GM23338 (cell line): Measurements from ENCODE around the gene LRP1B. TPM values are rescaled to one million over a fixed set of nuclear protein-coding genes. Genes with fewer than 3 reads are reported as not detected.
A peak's percentile ranks its signal among the peaks of the same experiment; 100 is the strongest.

Experiments used
- ATAC-seq: fragments of 200-7000 bp; cut with Tn5 transposase; 3 replicates; pipeline ENCODE4 v1.9.1; 2020
- DNase-seq: peaks from one replicate; pipeline ENCODE4 v3.0.0-alpha.2; 2015; ENCODE audit warnings: low spot score
- H2AFZ ChIP-seq: fragments of 200-600 bp; sonication (generic); 2 replicates; pipeline ENCODE4 v1.8.0; 2016; ENCODE audit warnings: antibody characterized with exemption, mild to moderate bottlenecking, moderate library complexity
- H3F3A ChIP-seq: fragments of 200-600 bp; sonication (generic); replicated peaks from 2 replicates; pipeline ENCODE4 v1.8.0; 2017; ENCODE audit warnings: antibody characterized with exemption, mixed run types, low read depth
- H3K27ac ChIP-seq: fragments of 200-600 bp; sonication (generic); 2 replicates; pipeline ENCODE4 v1.6.1; 2016; ENCODE audit warnings: low read depth
- H3K27me3 ChIP-seq: fragments of 200-600 bp; sonication (generic); 2 replicates; pipeline ENCODE4 v1.8.0; 2016; ENCODE audit warnings: mild to moderate bottlenecking, mixed run types, moderate library complexity; ENCODE audit not compliant: insufficient read depth
- H3K36me3 ChIP-seq: fragments of 200-600 bp; sonication (generic); 2 replicates; pipeline ENCODE4 v1.8.0; 2016; ENCODE audit warnings: mild to moderate bottlenecking; ENCODE audit not compliant: insufficient read depth
- H3K4me1 ChIP-seq: fragments of 200-600 bp; sonication (generic); 2 replicates; pipeline ENCODE4 v1.8.0; 2016; ENCODE audit warnings: mild to moderate bottlenecking, moderate library complexity; ENCODE audit not compliant: insufficient read depth
- H3K4me2 ChIP-seq: fragments of 200-600 bp; sonication (generic); 2 replicates; pipeline ENCODE4 v1.7.1; 2017; ENCODE audit warnings: mixed run types
- H3K4me3 ChIP-seq: fragments of 200-600 bp; sonication (generic); 2 replicates; pipeline ENCODE4 v1.6.1; 2016; ENCODE audit warnings: mixed run types
- H3K79me2 ChIP-seq: fragments of 200-600 bp; sonication (generic); replicated peaks from 2 replicates; pipeline ENCODE4 v1.8.0; 2017; ENCODE audit warnings: mild to moderate bottlenecking; ENCODE audit not compliant: insufficient read depth
- H3K9me2 ChIP-seq: fragments of 200-600 bp; sonication (generic); 2 replicates; pipeline ENCODE4 v1.8.0; 2017; ENCODE audit not compliant: insufficient read depth
- H4K20me1 ChIP-seq: fragments of 200-600 bp; sonication (generic); replicated peaks from 2 replicates; pipeline ENCODE4 v1.8.0; 2017; ENCODE audit warnings: mild to moderate bottlenecking; ENCODE audit not compliant: insufficient read depth
- H3K27ac Mint-ChIP-seq: 2 replicates; pipeline ENCODE4 v1.8.0; 2020; ENCODE audit warnings: inconsistent platforms, mild to moderate bottlenecking, moderate library complexity, mixed read lengths
- H3K27me3 Mint-ChIP-seq: 3 replicates; pipeline ENCODE4 v1.8.0; 2022; ENCODE audit warnings: low read depth, mild to moderate bottlenecking, moderate library complexity, mixed read lengths, inconsistent platforms; ENCODE audit not compliant: insufficient read depth, poor library complexity
- H3K36me3 Mint-ChIP-seq: 3 replicates; pipeline ENCODE4 v1.8.0; 2021; ENCODE audit warnings: low read depth, mild to moderate bottlenecking, inconsistent platforms, moderate library complexity, mixed read lengths
- H3K4me1 Mint-ChIP-seq: 3 replicates; pipeline ENCODE4 v1.8.0; 2020; ENCODE audit warnings: mild to moderate bottlenecking, inconsistent platforms, mixed read lengths
- H3K4me3 Mint-ChIP-seq: 3 replicates; pipeline ENCODE4 v1.8.0; 2021; ENCODE audit warnings: moderate library complexity, mild to moderate bottlenecking, inconsistent platforms, mixed read lengths
- H3K9me3 Mint-ChIP-seq: 3 replicates; pipeline ENCODE4 v1.8.0; 2020; ENCODE audit warnings: moderate library complexity, mild to moderate bottlenecking, inconsistent platforms, mixed read lengths
- CREB1 ChIP-seq: fragments of 250-450 bp; sonication (Bioruptor Pico); IDR thresholded peaks from 2 replicates; pipeline ENCODE4 v1.5.0; 2020; ENCODE audit warnings: low read depth, mild to moderate bottlenecking, moderate library complexity
- CTCF ChIP-seq, 2 experiments: fragments of 200-600 bp in 1 of 2; sonication (generic) in 1 of 2; conservative IDR thresholded peaks; 2 replicates each; pipeline versions ENCODE4 v1.5.1 to v1.6.1; 2016 to 2017; ENCODE audit warnings: antibody characterized with exemption in 2 of 2, low read depth in 2 of 2, mild to moderate bottlenecking in 2 of 2, moderate library complexity in 1 of 2
- ETS1 ChIP-seq: IDR thresholded peaks from 2 replicates; pipeline ENCODE4 v1.6.1; 2016; ENCODE audit warnings: antibody characterized with exemption
- EZH2 ChIP-seq: fragments of 200-600 bp; sonication (generic); IDR thresholded peaks from one replicate; pipeline ENCODE4 v1.8.0; 2017; ENCODE audit warnings: antibody characterized with exemption, mild to moderate bottlenecking, low read depth; ENCODE audit not compliant: unreplicated experiment
- EZH2phosphoT487 ChIP-seq: fragments of 200-600 bp; sonication (generic); IDR thresholded peaks from one replicate; pipeline ENCODE4 v1.8.1; 2018; ENCODE audit warnings: antibody characterized with exemption; ENCODE audit not compliant: unreplicated experiment
- JUNB ChIP-seq: IDR thresholded peaks from one replicate; pipeline ENCODE4 v1.6.1; 2016; ENCODE audit warnings: antibody characterized with exemption; ENCODE audit not compliant: unreplicated experiment
- REST ChIP-seq: IDR thresholded peaks from one replicate; pipeline ENCODE4 v1.6.1; 2018; ENCODE audit warnings: antibody characterized with exemption; ENCODE audit not compliant: unreplicated experiment
- STAT1 ChIP-seq: IDR thresholded peaks from one replicate; pipeline ENCODE4 v1.6.1; 2016; ENCODE audit warnings: antibody characterized with exemption; ENCODE audit not compliant: unreplicated experiment
- ZNF114 ChIP-seq: fragments of 250-450 bp; sonication (Bioruptor Pico); IDR thresholded peaks from 2 replicates; pipeline ENCODE4 v1.5.0; 2020; ENCODE audit warnings: mild to moderate bottlenecking, moderate library complexity
- polyA plus RNA-seq: library from polyadenylated mRNA; unstranded; fragments of >200 nt; fragmentation: Nextera tagmentation; extraction: Ambion mirVana; gene quantifications from 2 replicates; pipeline ENCODE4 v1.2.1, GENCODE V29; 2016
- total RNA-seq: library from RNA; depleted of rRNA; stranded (reverse); fragments of >200 nt; shearing (Covaris generic); gene quantifications from 2 replicates; pipeline ENCODE4 v1.2.3, GENCODE V29; 2014

The LRP1B gene
- total and polyA plus RNA-seq, 2 experiments from 2014 or later = 0.15 to 0.97 TPM

- TF ChIP-seq EZH2phosphoT487 (no peak), ETS1 (no peak), ZNF114 (CRISPR knock-in tag) (no peak), CREB1 (no peak), STAT1 (no peak), JUNB (no peak), CTCF (conservative IDR thresholded peaks at IDR 0.05; ENCODE audit: low read depth in 2 of 2) (no peak), EZH2 (no peak), REST (no peak)
Measured at GRCh38 chr2:141555876-141556470, 574.8 kb downstream of the LRP1B start (continued).

GRCh38 chr2:141554810-141555209 is 576.0 kb downstream of the LRP1B start:
- Histone ChIP-seq H4K20me1 (no peaks in the 10 kb centered on the region), H2AFZ (no peak overlapping the region), H3F3A (no peaks in the 10 kb centered on the region), H3K9me2 (no peaks in the 10 kb centered on the region), H3K4me1 (0 out of 2 replicates have a peak, but pooled peaks cover 7% of the 10 kb centered on the region), H3K79me2 (no peaks in the 10 kb centered on the region), H3K4me2 (no peak overlapping the region), H3K27me3 (no peaks in the 10 kb centered on the region), H3K36me3 (no peaks in the 10 kb centered on the region), H3K27ac (no peak overlapping the region), H3K4me3 (no peak overlapping the region)
- ATAC-seq (peak; percentile 82), DNase-seq (peak; percentile 68)
- Mint-ChIP-seq H3K4me3 (no peak overlapping the region), H3K36me3 (no peaks in the 10 kb centered on the region), H3K9me3 (no peaks in the 10 kb centered on the region), H3K27me3 (no peaks in the 10 kb centered on the region), H3K27ac (no peak overlapping the region), H3K4me1 (peaks cover 13% of the 10 kb centered on the region)
- TF ChIP-seq EZH2phosphoT487 = no peak
- peak; percentile 67 to 86 for TF ChIP-seq CTCF (conservative IDR thresholded peaks at IDR 0.05; ENCODE audit: low read depth in 2 of 2)
